HG03108 (cell line): ENCODE results near the gene ZNF217.
"Not testable (repeated sequence)": the region's sequence is repeated elsewhere in the genome, so short reads cannot be mapped to it uniquely, and the experiment has no call there.

Source experiments
- ATAC-seq: cut with Tn5 transposase; IDR thresholded peaks from one replicate; pipeline ENCODE4 v1.9.1; 2021; ENCODE audit warnings: moderate library complexity; ENCODE audit not compliant: unreplicated experiment

The ZNF217 gene

DNA sequence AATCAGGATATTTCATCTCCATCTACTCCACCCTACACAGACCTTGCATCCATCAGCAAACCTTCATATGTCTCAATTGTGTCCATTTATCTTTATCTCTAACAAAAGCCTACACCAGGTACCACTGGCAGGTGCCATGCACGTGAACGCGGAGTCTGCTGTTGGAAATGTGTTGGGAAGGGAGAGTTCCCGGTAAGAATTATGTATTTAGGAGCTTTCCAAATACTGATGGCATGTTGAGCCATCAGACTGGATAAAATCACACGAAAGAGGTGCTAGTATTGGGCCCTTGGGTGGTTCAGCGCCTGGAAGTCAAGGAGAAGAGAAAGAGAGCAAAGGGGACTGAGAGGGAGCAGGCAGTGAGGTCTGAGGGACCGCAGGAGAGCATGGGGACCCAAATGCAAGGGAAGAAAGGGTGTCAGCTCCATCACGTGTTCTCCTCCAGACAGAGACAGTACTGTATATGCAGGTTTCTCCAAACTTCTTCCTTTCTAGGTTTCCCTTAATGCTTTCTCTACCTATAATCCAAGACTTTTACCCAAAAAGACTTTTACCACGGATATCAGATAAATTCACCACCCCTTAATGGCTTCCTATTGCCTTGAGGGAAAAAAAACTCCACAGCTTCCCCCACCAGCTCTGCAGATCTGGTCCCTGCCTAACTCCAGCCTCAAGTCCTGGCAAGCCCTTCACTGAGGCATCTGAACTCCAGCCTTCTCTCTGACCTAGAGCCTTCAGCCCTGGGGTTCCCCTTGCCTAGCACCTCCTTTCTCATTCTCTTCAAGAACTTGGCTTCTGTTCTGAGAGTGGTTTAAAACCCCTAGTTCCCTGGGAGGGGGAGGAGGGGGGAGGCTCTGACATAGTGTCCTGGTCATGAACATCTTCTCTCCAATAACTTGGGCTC lies 4.8 kb upstream of the ZNF217 start:
- ATAC-seq, result no peak

DNA sequence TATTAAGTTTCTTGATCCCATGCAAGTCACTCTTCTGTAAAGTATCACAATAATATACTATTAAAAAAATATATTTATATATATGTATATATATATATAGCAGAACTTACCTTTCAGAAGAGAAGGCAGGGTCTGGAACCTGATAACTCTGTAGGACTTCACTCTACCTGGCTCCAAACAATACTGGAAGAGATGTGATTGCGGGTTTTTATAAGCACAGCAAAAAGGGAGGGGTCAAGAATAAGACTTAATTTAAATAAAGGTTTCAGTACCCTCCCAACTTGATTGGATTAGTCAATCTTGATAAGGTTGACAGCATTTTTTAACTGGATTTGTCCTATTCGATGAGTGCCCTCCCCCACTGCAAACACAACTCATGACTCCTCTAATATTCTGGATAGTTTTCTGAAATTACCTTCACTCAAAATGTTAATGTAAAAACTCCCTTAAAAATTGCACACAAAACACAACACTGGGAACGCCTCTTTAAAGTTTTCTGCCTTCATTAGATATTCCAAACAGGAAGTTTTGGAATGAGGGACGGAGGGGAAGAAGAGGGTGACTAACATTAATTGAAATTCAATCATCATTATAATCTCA lies 4.0 kb upstream of the ZNF217 start:
- ATAC-seq, result no peak

DNA sequence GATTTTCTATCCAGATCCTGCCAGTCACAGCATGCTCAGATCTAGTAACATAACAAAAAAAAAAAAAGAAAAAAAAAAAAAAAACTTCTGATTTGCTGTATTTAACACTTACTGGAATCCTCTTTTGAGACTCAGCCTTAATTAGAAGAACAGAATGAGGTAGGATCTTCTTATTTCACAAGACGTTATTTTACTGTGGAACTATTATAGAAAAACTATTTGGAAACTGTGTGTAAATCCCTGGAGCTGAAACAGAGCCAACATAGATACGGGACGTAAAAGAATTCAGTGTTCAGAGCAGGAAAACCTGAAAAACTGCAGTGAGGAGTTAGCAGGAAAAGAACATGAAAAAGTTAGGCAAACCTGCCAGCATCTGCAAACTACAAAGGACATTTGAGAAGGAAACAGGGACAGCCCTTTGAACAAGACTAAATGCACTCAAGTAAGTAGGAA lies 3.4 kb upstream of the ZNF217 start:
- no peak for ATAC-seq

DNA sequence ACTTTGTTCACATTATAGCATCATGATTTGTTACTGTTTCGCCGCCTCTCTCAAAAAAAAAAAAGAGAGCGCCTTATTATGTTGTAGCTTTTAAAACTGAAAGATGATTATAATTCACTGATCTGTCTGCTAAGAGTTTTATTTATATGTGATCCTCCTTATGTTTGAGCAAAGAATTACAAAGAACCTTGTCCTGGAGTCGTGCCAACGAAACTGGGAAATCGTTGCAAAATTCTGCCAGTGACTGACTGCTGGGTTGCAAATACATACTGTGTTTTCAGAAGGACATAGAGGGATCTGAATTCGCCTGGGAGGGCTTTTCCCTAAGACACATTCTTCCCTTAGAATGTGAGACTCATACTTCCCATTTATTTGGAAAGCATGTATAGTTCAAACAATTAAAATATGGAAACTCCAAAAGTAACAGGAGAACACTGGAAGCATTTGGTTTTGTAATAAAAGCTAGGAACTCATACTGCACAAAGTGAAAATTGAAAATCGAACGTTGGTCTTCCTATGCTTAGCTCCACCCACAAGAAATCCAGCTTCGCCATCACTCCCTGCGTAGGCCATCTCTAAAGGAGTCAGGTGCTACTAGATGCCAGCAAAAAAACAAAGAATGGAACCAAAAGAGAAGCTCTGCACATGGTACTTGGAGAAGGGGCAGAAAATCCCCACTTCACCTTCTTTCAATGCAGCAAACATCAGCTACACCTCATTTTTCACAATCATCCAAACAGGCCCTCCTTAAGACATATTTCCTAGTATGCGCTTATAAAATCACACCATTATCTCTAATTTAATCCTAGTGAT lies 2.8 kb upstream of the ZNF217 start:
- ATAC-seq, result not testable (repeated sequence)

DNA sequence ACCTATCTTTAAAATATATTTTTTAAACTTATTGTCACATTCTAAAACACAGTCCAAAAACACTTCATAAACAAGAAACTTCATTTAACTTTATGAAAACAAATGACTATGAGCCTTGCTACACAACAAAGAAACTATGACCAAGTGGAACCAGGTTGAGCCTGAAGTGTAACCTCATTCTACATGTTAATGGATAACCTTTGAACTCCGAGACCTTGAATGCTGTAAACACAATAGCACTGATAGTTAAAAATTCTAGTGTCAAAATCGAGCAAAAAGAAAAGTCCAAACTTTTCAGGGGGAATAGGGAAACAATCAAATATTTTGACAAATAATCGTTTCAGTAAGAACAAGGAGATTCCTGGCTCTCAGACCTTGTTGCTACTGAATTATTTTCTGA lies 2.1 kb upstream of the ZNF217 start:
- ATAC-seq, result not testable (repeated sequence)

DNA sequence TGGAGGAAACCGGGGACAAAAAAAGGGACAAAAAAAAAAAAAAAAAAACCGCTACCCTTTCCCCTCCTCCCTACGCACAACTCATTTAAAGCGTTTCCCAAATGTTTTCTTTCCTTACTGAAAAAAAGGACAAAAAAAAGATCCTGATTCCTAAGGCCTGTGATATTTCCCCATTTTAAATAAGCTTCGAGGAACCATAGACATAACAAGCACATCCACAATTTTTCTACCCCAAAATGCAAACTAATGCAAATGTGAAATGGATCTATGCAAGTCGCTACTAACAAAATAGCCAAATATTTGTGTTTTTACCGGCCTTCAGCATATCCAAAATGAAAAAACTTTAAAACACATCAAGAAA lies 1.4 kb upstream of the ZNF217 start:
- ATAC-seq, result no peak

DNA sequence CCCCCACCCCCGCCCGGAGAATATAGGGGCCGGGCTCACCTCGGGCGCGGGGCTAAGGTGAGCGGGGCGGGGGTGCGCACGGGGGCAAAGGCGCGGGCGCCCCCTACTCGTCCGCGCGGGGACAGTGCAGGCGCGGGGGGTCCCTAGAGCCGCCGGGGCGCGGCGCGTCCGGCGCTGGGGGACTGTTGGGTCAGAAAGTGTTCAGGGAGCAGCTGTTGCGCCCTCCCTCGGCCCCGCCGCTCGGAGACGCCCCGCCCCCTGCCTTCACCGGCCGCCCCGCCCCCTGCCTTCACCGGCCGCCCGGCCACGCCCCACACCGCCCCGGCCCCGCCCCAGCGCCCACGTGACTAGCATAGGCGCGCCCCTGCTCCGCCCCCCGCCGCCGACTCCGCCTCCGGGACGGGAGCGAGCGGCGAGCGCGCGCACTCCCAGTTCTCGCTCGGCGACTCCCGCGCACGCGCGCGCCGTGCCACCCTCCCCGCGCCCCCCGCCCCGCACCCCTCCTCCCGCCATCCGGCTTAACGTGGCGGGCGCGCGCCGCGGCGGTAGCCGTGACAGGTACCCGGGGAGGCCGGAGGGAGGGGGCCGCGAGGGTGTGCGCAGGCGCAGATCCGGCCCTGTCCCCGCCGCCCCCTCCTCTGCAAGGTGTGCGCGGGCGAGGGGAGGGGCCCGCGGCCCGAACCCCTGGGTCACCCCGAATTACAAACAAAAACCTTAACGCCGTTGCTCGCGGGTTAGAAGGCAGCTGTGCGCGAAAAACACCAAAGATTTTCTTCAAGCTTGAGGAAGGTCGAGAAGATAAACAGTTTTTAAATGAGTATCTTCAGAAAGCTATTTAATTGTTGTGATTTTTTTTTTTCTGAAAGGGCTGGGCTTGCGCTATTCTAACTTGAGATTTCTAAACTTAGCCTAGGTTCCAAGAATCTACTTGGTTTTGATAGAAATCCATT lies 704 bp upstream of the ZNF217 start:
- peak; percentile 69 for ATAC-seq

DNA sequence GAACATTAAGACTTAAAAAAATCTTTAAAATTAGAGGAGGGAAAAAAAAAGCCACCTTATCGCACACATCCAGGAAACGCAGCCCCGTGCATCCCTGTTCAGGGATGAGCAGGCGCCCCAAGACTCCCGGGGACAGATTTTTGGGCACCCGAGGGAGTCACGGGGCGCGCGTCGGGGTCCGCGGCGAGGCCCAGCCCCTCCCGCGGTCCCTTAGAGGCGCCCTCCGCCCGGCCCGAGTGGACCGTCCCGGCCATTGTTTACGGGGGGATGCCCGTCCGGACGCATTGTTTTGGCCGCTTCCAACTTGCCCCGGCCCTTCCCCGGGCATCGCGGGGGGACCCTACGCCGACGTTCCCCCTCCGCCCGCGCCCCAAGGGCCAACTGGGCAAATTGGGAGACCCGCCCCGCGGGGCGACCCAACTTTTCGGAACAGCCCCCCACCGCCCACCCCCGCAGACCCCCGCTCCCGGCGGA lies 610 bp downstream of the ZNF217 start:
- ATAC-seq, result no peak

DNA sequence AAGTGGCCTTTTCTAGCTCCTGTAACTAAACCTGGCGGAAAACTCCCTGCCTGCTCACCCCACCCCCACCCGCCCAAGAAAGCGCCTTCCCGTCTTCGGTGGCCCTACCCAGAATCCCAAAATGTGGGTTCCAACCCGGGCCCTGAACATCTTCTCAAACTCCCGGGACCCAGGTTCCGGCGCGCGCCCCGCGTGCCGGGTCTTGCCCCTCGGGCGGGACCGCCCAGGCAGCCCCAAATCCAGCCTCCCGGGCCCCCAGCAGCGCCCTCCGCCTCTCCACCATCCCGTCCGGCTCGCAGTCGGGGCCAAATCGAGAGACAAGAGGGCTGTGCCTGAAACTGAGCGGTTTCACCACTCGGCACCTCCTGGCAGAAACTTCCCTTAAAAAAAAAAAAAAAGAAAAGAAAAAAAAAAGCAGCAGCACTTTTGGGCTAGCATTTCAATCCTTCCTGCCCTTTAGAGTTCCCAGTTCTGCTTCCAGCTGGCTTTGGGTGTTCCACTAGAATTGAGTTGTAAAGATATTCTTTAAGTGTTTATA lies 1.1 kb downstream of the ZNF217 start:
- ATAC-seq, result not testable (repeated sequence)

DNA sequence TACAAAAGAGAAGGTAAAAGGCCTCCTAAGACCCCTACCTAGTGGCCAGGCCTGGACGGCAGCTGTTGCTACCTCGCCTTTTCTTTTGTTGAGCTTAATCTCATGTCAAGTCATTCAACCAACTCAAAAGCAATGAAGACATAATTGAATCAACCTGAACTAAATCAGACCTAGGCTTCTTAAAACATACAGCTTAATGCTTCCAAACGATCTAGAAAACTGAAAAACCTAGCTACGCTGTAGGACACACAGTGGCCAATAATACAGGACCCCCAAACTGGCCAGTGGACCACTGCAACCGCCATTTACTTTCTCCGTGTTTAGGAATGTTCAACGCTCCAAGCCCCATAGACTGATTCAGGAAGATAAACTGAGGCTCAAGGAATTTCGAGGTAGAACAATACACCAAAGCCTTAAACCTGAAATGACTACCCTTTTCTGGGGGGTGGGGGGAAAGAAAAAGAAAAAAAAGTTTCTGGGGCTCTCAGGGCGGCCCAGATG lies 1.6 kb downstream of the ZNF217 start:
- ATAC-seq, result not testable (repeated sequence)

DNA sequence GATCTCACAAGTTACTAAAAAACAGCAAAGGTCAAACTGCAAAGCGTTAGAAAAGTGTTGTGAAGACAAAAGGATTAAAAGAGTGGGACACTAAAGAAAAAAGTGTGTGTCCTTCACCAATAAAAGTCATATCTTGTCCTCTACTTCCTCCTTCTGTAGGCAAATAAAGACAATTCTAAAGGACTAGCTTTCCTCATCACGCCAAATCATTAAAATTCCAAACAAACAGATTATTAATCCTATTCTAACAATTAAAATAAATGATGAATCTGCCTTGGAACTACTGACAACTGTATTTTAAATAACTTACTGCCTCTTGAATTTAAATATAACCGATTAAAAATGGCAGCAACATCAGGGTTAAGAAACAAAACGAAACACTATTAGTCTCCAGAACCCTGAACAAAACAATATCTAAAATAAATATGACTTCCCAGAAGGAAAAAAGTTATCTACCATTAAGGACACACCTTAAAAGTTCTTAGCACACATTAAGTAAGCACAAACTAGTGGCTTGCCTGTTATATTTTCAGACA lies 2.4 kb downstream of the ZNF217 start:
- ATAC-seq, result not testable (repeated sequence)

DNA sequence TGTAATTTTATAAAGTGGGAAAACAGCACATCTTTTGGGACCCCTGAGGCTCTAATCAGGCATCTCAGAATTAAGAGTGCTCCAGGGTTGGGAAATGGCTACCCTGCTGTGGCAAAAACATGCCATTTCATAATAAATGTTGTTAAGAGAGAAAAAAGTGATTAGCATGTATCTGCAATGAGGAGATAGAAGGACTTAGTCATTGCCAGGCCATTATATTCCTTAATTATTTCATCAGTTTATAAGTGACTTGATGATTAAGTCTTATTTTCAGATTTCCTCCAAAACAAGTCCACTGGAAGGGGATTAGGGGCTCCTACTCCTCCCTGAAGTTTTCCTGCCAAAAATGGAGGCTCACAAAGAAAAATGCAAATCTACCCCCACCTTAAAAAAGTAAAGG lies 3.0 kb downstream of the ZNF217 start:
- ATAC-seq, result not testable (repeated sequence)

DNA sequence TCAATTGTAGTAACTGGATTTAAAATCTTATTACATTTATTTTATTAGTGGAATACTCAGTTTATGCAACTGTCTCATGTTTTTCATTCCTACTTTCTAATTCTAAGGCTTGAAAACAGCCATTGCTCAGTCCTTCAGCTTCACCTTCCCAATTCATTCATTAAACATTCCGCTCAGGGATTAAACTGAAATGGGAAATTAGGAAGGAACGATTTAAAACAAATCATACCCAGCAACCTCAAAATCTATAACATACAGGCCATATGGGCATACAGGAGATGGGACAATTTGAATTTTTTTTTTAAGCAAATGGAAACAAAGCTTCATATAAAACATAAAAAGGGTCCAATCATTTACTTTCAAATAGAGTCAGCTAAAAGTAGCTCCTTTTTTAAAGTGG lies 3.5 kb downstream of the ZNF217 start:
- ATAC-seq, result not testable (repeated sequence)

DNA sequence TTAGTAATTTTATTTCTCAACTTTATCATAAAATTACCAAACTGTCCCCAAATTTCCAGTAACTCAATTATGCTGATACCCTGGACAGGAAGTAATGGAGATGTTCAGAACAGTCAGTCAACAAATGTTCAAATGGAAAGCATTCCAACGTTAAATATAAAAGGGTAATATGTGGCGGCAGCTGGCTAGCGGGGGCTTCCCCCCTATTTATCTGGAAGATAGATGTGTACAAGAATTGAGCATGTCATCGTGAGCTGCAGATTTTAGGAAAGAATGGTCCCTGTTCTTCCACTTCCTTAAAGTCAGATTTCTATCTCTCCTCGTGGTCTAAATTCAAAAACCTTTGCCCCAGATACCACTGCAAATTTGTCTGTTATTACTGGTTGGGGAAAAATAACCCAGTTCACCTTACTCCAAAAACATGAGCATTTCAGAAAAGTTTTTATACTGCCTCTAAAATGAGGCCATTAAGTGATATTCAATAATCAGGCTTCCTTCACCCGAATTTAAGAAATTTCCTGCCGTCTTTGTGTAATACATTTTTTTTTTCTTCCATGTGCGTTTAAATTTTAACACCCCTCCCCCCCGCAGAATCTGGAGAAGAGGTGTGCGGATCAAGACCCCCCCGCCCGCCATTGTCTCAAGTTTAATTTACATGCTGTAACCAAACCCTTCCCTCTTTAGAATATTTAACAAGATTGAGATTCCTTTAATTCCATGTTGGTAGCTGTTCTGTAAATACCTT lies 4.1 kb downstream of the ZNF217 start:
- not testable (repeated sequence) for ATAC-seq

DNA sequence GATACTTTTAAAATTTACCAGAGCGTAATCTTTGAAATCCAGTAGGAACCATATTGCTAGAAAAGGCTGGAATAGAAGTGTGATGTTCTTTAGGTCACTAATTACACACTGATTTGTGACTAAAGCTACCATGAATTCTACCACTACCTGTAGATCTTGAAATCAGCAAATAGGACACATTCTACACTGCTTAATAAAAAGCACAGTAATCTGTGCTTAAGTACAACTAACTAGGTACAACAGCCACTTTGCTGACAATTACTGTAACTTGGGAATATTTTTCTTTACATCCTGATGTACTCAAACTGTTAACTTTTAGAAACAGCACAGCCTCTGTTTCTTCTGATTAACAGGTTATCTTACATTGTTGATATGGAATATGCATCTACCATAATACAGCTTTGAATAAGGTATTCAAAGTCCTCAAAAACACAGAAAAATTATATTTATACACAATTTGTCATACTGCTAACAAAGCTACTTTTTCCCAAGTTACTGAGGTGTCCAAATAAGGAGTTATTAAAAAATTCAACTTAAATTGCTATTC lies 6.4 kb downstream of the ZNF217 start:
- ATAC-seq, result not testable (repeated sequence)

DNA sequence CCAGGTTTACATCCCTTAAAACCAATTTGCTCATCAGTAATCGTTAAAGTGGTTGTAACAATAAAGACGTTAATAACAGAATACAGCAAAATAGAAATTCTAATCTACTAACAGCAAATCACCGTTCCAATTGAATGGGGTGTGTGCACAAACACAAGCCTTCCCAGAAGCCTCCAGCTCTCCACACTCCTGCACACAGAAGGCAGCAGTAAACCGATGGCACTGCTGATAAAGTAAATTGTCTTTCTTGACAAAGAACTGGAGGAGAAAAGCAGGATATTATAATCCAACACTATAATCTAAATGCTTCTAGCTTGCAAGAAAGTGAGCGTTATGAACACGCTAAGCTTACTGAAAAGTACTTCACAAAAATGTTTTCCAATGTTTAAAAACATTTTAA lies 7.0 kb downstream of the ZNF217 start:
- no peak for ATAC-seq

DNA sequence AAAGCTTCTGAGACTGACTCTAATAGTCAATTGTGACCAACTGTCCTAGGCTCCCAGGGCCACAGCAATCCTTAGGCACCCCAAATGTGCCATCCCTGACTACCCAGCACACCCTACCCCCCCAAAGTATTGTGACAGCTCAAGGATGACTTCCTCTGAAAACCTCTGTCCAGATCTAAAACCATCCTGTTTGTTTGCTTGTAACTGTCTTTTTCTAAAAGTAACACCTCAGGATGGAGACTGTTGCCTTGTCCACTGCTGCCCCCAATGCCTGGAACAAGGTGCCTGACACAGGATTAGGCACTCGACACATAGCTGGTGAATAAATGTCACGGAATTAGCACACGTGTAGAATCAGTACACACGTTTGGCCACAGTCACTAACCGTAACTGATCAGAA lies 7.7 kb downstream of the ZNF217 start:
- ATAC-seq, result not testable (repeated sequence)

DNA sequence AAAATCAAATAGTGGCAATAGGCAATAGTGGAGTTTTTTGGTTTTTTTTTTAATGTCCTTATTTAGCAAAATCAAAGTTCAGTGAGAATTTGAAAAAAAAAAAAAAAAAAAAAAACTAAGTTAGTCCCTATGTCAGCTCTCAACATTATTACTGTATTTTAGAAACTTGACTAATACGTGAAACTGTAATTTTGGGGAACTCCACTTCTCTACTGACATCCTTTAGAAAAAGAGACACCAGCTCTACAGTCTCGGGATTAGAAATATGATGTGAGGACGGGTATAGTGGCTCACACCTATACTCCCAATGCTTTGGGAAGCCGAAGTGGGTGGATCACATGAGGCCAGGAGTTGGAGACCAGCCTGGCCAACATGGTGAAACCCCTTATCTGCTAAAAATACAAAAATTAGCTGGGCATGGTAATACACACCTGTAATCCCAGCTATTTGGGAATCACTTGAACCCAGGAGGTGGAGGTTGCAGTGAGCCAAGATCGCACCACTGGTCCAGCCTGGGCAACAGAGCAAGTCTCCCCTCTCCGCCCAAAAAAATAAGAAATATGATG lies 8.6 kb downstream of the ZNF217 start:
- not testable (repeated sequence) for ATAC-seq
